D721Med (cell line): Measurements from ENCODE around the gene ASXL3.

Experiments used
- DNase-seq: peaks from one replicate; pipeline ENCODE4 v3.0.0; 2011; ENCODE audit warnings: low spot score; ENCODE audit not compliant: insufficient read length
- FAIRE-seq: peaks from 2 replicates; lab custom pipeline; 2011; peaks lifted over from hg19 to GRCh38; lab: Jason Lieb, UNC
- TF ChIP-seq, protein P1 (sequence below): IDR thresholded peaks from 2 replicates; pipeline ENCODE4 v1.5.1; 2012; ENCODE audit warnings: mild to moderate bottlenecking, control low read depth; ENCODE audit not compliant: insufficient read depth; ENCODE audit errors: missing control alignments

ASXL3 gene

DNA sequence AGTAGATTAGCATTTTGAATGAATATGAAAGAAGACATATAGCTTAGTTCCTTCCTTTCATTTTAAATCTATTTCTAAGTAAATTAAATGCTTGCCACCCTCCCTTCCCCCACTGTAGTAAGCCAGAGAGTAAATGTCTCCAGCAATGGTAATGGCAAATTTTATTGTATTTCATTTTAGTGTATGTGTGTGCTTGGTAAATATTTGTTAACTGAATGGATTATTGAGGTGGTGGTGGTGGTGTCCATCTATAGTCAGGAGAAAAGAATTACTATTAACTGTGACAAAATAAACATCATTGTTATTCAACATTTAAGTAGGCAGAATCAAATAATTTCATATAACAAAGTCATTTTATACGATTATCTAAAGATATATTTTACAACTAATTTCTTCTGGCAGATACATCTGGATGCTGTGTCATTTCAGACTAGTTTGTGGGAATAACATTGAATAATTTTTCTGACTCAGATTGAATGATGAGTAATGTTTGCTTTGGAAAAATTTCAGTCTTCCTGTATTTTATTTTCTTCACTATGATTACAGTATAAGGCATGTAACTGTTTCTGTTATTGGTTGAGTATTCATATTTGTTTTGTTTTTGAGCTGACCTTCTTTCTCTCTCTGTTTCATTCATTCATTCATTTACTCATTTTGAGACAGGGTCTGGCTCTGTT is 18.3 kb downstream of the ASXL3 start:
- TF ChIP-seq, protein P1, sequence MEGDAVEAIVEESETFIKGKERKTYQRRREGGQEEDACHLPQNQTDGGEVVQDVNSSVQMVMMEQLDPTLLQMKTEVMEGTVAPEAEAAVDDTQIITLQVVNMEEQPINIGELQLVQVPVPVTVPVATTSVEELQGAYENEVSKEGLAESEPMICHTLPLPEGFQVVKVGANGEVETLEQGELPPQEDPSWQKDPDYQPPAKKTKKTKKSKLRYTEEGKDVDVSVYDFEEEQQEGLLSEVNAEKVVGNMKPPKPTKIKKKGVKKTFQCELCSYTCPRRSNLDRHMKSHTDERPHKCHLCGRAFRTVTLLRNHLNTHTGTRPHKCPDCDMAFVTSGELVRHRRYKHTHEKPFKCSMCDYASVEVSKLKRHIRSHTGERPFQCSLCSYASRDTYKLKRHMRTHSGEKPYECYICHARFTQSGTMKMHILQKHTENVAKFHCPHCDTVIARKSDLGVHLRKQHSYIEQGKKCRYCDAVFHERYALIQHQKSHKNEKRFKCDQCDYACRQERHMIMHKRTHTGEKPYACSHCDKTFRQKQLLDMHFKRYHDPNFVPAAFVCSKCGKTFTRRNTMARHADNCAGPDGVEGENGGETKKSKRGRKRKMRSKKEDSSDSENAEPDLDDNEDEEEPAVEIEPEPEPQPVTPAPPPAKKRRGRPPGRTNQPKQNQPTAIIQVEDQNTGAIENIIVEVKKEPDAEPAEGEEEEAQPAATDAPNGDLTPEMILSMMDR = no peak
- FAIRE-seq (no peak), DNase-seq (no peak)

DNA sequence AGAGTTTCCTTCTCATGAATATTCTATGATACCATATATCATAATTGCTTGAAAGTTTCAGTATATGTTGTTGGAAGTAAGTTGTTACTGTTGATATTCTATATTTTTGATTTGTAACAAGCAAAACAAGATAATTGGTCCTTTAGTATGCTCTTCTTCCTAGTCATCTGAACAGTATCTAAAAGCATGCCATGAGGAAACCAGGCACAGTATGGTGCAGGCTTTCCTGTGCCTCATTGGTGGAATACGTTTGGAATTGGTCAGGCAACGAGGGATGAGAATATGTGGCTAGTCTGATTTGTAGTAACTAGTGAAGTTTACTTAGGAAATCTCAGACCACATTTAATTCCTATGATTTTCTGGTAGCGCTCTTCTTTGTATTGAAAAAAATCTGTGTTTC is 22.8 kb downstream of the ASXL3 start:
- TF ChIP-seq, protein P1 = no peak
- DNase-seq (no peak), FAIRE-seq (no peak)

GRCh38 chr18:33603454-33603853 is 25.4 kb downstream of the ASXL3 start:
- TF ChIP-seq, protein P1 = no peak
- FAIRE-seq = no peak
- DNase-seq = no peak

DNA sequence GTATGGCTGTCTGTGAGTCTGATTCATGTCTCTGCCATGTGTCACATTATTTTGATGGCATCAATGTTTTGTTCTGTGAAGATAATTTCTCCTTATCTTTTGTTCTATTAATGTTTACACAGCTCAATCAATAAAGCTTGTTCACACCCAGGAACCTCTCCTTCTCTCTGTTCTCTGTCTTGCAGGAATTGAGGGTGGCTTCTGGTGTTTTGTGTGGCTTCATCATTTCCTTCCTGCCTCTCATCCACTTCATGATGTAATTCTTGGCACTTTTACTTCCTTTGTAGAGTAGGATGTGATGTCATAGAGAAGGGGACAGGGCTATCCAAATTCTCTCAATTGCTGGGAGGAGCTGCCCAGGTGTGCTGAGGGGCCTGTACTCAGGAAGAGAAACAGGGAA is 27.2 kb downstream of the ASXL3 start:
- FAIRE-seq (no peak), DNase-seq (no peak)
- TF ChIP-seq, protein P1 = no peak

GRCh38 chr18:33606621-33607020 is 28.6 kb downstream of the ASXL3 start:
- no peak for FAIRE-seq
- DNase-seq = no peak
- TF ChIP-seq, protein P1 = peak; percentile 3

GRCh38 chr18:33611525-33612135 is 33.6 kb downstream of the ASXL3 start:
- TF ChIP-seq, protein P1 = no peak
- DNase-seq = no peak
- FAIRE-seq = peak; percentile 76

GRCh38 chr18:33612632-33613031 is 34.6 kb downstream of the ASXL3 start:
- TF ChIP-seq, protein P1 = no peak
- DNase-seq (no peak), FAIRE-seq (peak; percentile 81)
